ENCODE results near the gene GALM. TPM values are rescaled to one million over a fixed set of nuclear protein-coding genes. Genes with fewer than 3 reads are reported as not detected.

Gene GALM
- total RNA-seq (2014; rRNA removed; shearing (Covaris generic)): not detected in 2 replicates

GRCh38 chr2:38665854-38666555 is at the start of gene GALM:
GALM (plus strand) TSS chr2:38666114; CDS start chr2:38666162, 48 bp downstream.

DNA sequence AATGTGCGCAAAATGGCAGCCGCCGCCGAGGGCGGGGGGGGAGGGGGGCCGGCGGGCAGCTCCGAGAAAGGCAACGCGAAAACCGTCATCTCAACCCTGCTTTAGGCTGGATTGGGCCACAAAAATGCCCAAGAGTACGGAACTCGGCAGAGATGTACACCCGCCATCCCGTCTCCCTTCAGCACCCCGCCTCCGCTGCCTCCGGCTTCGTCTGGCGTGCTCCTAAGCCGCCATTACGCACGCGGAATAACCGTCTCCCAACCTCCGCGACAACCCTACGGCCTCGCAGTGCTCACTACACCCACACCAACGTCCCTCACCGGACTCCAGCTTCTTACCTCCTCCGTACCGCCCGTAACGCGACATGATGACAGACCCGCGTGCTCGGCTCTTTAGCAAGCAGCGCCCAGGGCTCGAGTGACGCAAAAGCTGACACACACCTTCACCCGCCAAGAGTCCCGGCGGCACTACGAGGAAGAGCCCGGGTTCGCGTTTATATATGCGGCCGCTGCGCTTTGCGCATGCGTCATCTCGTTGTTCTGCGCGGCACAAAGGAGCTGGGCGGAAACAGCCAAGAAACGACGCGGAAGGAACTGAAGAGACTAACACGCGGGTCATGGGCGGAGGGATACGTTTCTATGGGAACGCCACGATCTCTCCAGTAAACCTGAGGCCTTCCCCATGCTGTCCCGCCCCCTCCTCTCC is 85.1 kb downstream of the GALM start, which contains the start of gene SRSF7:
TSS of gene SRSF7 (minus strand) at position 471 of the 705 bp plus-strand sequence. CDS start at position 366, 105 bp downstream.

Other genes with a start within 250 kb of the GALM start
- 29.3 and 33.6 TPM in 2 replicates for gene HNRNPLL, start 63.2 kb upstream of the GALM start, total RNA-seq (2014; rRNA removed; shearing (Covaris generic))
- 251 and 282 TPM in 2 replicates for gene SRSF7, start 85.2 kb downstream of the GALM start, total RNA-seq (2014; rRNA removed; shearing (Covaris generic))
- 22.3 and 31.1 TPM in 2 replicates for gene GEMIN6, start 112.1 kb downstream of the GALM start, total RNA-seq (2014; rRNA removed; shearing (Covaris generic))
- gene DHX57, start 209.8 kb downstream of the GALM start, total RNA-seq (2014; rRNA removed; shearing (Covaris generic)): 25.0 and 28.4 TPM in 2 replicates
- 21.3 and 33.4 TPM in 2 replicates for gene MORN2, start 209.9 kb downstream of the GALM start, total RNA-seq (2014; rRNA removed; shearing (Covaris generic))
- not detected in 2 replicates for gene ARHGEF33, start 223.8 kb downstream of the GALM start, total RNA-seq (2014; rRNA removed; shearing (Covaris generic))

All from A375 (cell line).